GM12801 (cell line): ENCODE measurements around the gene TMEM26.

ENCODE experiments used
- CTCF ChIP-seq: IDR thresholded peaks from one replicate; pipeline ENCODE4 v1.5.1; 2011; ENCODE audit warnings: control low read depth; ENCODE audit not compliant: insufficient read length; ENCODE audit errors: extremely low read depth

Gene TMEM26

GRCh38 chr10:61470740-61471139 is 17.6 kb upstream of the TMEM26 start:
- TF ChIP-seq CTCF: no peak

DNA sequence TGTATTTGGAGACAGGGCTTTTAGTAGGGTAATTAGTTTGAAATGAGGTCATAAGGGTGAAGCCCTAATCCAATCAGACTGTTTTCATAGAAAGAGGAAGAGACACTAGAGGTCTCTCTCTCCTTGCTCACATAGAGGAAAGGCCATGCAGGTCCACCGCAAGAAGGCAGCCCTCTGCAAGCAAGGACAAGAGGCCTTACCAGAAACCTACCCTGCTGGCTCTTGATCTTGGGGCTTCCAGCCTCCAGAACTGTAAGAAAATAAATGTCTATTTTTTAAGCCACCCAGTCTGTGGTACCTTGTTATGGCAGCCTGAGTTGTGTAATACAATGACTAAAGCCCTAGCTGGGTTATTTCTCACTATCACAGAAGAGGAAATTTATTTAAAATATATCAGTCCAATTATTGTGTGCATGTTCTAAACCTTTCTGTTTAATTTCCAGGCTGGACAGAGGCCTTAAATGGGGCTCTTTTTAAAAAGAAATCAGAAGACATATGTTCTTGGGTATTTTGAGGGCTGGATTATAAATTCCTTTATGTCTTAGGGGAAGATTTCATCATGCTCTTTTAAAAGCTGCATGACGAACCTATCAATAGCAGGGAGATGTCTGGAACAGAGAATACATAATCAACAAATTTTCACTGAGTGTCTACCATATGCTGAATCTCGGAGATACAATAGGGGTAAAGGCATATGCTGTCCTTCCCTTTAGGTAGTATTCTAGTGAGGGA is 12.9 kb upstream of the TMEM26 start:
- TF ChIP-seq CTCF: no peak

- TF ChIP-seq CTCF: no peak
Observed at GRCh38 chr10:61465171-61465496, 12.0 kb upstream of the TMEM26 start.

- no peak for TF ChIP-seq CTCF
Observed at GRCh38 chr10:61464461-61465170, 11.4 kb upstream of the TMEM26 start.

DNA sequence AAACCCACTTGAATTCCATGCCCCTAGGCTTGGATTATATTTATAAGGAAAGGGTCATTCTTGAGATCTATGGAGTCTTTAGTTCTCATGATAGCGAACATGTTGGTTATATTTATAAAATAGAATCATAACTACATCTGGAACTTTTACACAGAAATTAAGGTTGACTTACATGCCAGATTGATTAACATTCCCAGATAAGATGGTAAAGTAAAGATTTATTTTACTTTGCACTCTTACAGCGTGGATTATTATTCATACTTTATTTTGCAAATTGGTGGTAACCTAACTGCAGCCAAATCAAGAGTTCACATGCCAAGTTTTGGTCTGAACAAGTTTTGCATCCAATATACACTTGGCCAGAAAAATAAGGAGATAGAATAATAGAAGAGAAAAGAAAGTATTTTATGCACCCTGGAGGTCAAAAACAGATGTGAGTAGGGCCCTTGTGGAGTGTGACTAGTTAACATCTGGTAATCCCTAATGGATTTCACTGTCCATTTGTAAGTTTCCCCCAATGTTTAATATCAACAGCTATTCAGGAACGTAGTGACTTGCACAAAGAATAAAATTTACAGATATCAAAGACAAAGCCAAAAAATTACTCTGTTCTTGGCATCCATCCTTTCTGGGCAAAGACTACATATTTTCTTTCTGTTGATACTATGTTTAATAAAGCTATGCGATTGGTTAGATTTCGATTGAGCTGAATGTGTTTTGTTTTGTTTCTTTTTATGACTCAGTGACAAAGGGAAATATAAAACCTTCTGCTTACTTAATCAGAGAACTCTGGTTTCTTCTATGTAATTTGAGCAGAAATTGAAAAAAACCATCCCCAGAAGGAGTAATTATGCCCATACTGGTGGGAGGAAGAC is 10.1 kb upstream of the TMEM26 start:
- no peak for TF ChIP-seq CTCF

DNA sequence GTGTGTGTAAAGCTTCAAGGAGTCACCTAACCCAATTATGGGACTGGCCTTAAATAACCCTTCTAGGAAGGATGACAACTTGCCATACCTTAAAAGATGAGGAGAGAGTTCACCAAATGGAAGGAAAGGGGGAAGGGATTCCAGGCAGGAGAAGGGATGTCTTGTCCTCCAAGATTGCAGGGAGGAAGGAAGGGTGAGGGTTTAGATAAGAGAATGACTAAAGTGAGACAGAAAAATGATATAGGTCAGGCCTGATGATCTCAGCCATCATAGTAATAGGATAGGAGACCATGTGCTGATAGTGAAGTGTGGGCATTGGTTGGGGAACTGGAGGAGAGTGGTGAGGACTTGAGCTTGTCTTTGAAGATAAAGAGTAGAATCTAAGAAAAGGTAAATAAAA is 7.7 kb upstream of the TMEM26 start:
- TF ChIP-seq CTCF: no peak

DNA sequence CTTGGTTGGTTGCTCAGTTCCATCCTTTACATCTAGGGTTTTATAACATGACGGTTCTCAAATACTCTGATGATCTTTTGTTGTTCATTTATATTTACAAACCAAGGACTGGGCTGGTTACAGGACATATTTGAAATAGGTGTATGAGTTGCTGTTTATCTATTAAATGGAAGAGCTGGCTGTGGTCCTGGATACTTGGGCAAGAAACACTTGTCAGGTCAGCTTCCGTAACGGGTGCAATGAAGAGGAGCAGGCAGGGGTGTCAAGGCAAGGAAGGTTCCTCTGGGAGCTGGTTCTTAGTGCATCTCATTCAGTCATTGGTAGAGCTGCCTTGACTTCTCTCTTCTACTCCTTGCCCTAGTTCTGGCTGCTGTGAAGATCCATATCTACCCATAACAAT is 4.8 kb upstream of the TMEM26 start:
- TF ChIP-seq CTCF: no peak
